HG03457 (cell line): ENCODE measurements around the gene LMTK2.

Experiments
- ATAC-seq: cut with Tn5 transposase; IDR thresholded peaks from one replicate; pipeline ENCODE4 v1.9.1; 2021; ENCODE audit warnings: moderate number of reproducible peaks; ENCODE audit not compliant: unreplicated experiment

Gene LMTK2

GRCh38 chr7:98252425-98253054 is 145.9 kb downstream of the LMTK2 start:
- ATAC-seq: no peak

- ATAC-seq: no peak
Measured at GRCh38 chr7:98254516-98254915, 147.9 kb downstream of the LMTK2 start.

GRCh38 chr7:98254951-98255610 is 148.4 kb downstream of the LMTK2 start:
- ATAC-seq: no peak

GRCh38 chr7:98256431-98256830 is 149.8 kb downstream of the LMTK2 start:
- no peak for ATAC-seq

GRCh38 chr7:98257701-98258100 is 151.0 kb downstream of the LMTK2 start:
- no peak for ATAC-seq
